HG03442 (cell line): Measurements from ENCODE around the gene POTEH.
"Not testable (repeated sequence)": the region's sequence is repeated elsewhere in the genome, so short reads cannot be mapped to it uniquely, and the experiment has no call there.

Experiments used
- ATAC-seq: cut with Tn5 transposase; IDR thresholded peaks from one replicate; pipeline ENCODE4 v1.9.1; 2021; ENCODE audit warnings: mild to moderate bottlenecking, moderate library complexity; ENCODE audit not compliant: unreplicated experiment

The POTEH gene

GRCh38 chr22:15689749-15690125 lies at the start of gene POTEH:
POTEH (plus strand) TSS chr22:15690026; CDS start chr22:15690078, 52 bp downstream.
- ATAC-seq, result not testable (repeated sequence)

- ATAC-seq, result not testable (repeated sequence)
These were observed 47.5 kb upstream of the POTEH start for GRCh38 chr22:15642288-15642861.

GRCh38 chr22:15651954-15652353 lies 37.9 kb upstream of the POTEH start:
- not testable (repeated sequence) for ATAC-seq

GRCh38 chr22:15652738-15653137 lies 37.1 kb upstream of the POTEH start:
- ATAC-seq, result not testable (repeated sequence)

- ATAC-seq, result not testable (repeated sequence)
These were observed 36.6 kb upstream of the POTEH start for GRCh38 chr22:15653241-15653640.

GRCh38 chr22:15661102-15661501 lies 28.7 kb upstream of the POTEH start:
- ATAC-seq, result not testable (repeated sequence)

GRCh38 chr22:15664682-15665081 lies 25.1 kb upstream of the POTEH start:
- not testable (repeated sequence) for ATAC-seq

- ATAC-seq, result not testable (repeated sequence)
These were observed 24.3 kb upstream of the POTEH start for GRCh38 chr22:15665478-15665877.

GRCh38 chr22:15669430-15669829 lies 20.4 kb upstream of the POTEH start:
- not testable (repeated sequence) for ATAC-seq

- not testable (repeated sequence) for ATAC-seq
These were observed 10.1 kb upstream of the POTEH start for GRCh38 chr22:15679702-15680101.

GRCh38 chr22:15684115-15684514 lies 5.7 kb upstream of the POTEH start:
- ATAC-seq, result not testable (repeated sequence)

GRCh38 chr22:15684695-15685094 lies 5.1 kb upstream of the POTEH start:
- peak; percentile 62 for ATAC-seq

- not testable (repeated sequence) for ATAC-seq
These were observed 4.2 kb upstream of the POTEH start for GRCh38 chr22:15685641-15686040.

- ATAC-seq, result not testable (repeated sequence)
These were observed 2.7 kb upstream of the POTEH start for GRCh38 chr22:15687086-15687485.

- ATAC-seq, result not testable (repeated sequence)
These were observed 2.1 kb upstream of the POTEH start for GRCh38 chr22:15687676-15688075.

- not testable (repeated sequence) for ATAC-seq
These were observed 1.7 kb upstream of the POTEH start for GRCh38 chr22:15688090-15688489.

- not testable (repeated sequence) for ATAC-seq
These were observed 646 bp upstream of the POTEH start for GRCh38 chr22:15689012-15689748.

GRCh38 chr22:15713600-15713999 lies 23.8 kb downstream of the POTEH start:
- not testable (repeated sequence) for ATAC-seq

GRCh38 chr22:15714125-15714524 lies 24.3 kb downstream of the POTEH start:
- ATAC-seq, result not testable (repeated sequence)

- not testable (repeated sequence) for ATAC-seq
These were observed 32.1 kb downstream of the POTEH start for GRCh38 chr22:15721884-15722283.

- not testable (repeated sequence) for ATAC-seq
These were observed 39.5 kb downstream of the POTEH start for GRCh38 chr22:15729209-15729917.

GRCh38 chr22:15731023-15731422 lies 41.2 kb downstream of the POTEH start:
- not testable (repeated sequence) for ATAC-seq
